GM12892 (cell line): ENCODE measurements around the gene SLC24A3.

Source experiments
- POLR2A ChIP-seq: IDR thresholded peaks from 2 replicates; pipeline ENCODE4 v1.6.1; 2011; ENCODE audit warnings: low read depth, low read length, control low read depth
- POLR2AphosphoS5 ChIP-seq: IDR thresholded peaks from 2 replicates; pipeline ENCODE4 v1.6.1; 2011; ENCODE audit warnings: low read depth, low read length, control low read depth

GRCh38 chr20:19301142-19301541 lies 88.7 kb downstream of the SLC24A3 start:
- TF ChIP-seq POLR2A: no peak
- no peak for TF ChIP-seq POLR2AphosphoS5
